Natural killer cell (primary cell): ENCODE results near the gene HES5. TPM values are rescaled to one million over a fixed set of nuclear protein-coding genes. Genes with fewer than 3 reads are reported as not detected.

Experiments
- ATAC-seq, 3 donors: fragments of 150-1000 bp in 2 of 3; fragments of 200-7000 bp in 1 of 3; cut with Tn5 transposase; 1 replicate in 1 of 3; 2 replicates in 2 of 3; pipeline ENCODE4 v1.10.0; 2021; ENCODE audit warnings: mild to moderate bottlenecking in 2 of 3, moderate library complexity in 2 of 3
- DNase-seq, 2 donors: peaks; one replicate each; pipeline versions ENCODE4 v3.0.0 to v3.0.0-alpha.2; 2013 to 2021; ENCODE audit warnings: mixed read lengths in 1 of 2
- H3K27ac ChIP-seq: one replicate; pipeline ENCODE4 v1.5.1; 2013; ENCODE audit warnings: mild to moderate bottlenecking, low read length
- H3K27me3 ChIP-seq: one replicate; pipeline ENCODE4 v1.6.1; 2013; ENCODE audit warnings: low read length; ENCODE audit not compliant: control insufficient read depth, insufficient read depth
- H3K36me3 ChIP-seq: one replicate; pipeline ENCODE4 v1.6.1; 2013; ENCODE audit warnings: low read length; ENCODE audit not compliant: control insufficient read depth, insufficient read depth
- H3K4me1 ChIP-seq: one replicate; pipeline ENCODE4 v1.6.1; 2013; ENCODE audit warnings: low read length; ENCODE audit not compliant: control insufficient read depth, insufficient read depth
- H3K4me3 ChIP-seq: one replicate; pipeline ENCODE4 v1.5.1; 2013; ENCODE audit warnings: low read length
- H3K9me3 ChIP-seq: one replicate; pipeline ENCODE4 v1.6.1; 2013; ENCODE audit warnings: low read length; ENCODE audit not compliant: control insufficient read depth, insufficient read depth
- H3K27ac Mint-ChIP-seq, 2 donors: one replicate each; pipeline ENCODE4 v1.8.0; 2022; ENCODE audit warnings: mild to moderate bottlenecking in 2 of 2, mixed read lengths in 2 of 2, moderate library complexity in 1 of 2
- H3K27me3 Mint-ChIP-seq, 2 donors: one replicate each; pipeline ENCODE4 v1.8.0; 2022; ENCODE audit warnings: low read depth in 2 of 2, mixed read lengths in 2 of 2
- H3K36me3 Mint-ChIP-seq: one replicate; pipeline ENCODE4 v1.8.0; 2022; ENCODE audit warnings: mixed read lengths
- H3K4me1 Mint-ChIP-seq, 2 donors: one replicate each; pipeline ENCODE4 v1.8.0; 2022; ENCODE audit warnings: mixed read lengths in 2 of 2
- H3K4me3 Mint-ChIP-seq: one replicate; pipeline ENCODE4 v1.8.0; 2022; ENCODE audit warnings: mild to moderate bottlenecking, moderate library complexity, mixed read lengths
- H3K9me3 Mint-ChIP-seq, 2 donors: one replicate each; pipeline ENCODE4 v1.8.0; 2022; ENCODE audit warnings: mixed read lengths in 2 of 2
- CTCF ChIP-seq: fragments of 200-600 bp; IDR thresholded peaks from one replicate; pipeline ENCODE4 v1.8.0; 2022; ENCODE audit warnings: antibody characterized with exemption
- WGBS: methylation state at CpG from one replicate; pipeline ENCODE4 v1.1.7; 2013; ENCODE audit warnings: missing lambda C conversion rate; ENCODE audit not compliant: insufficient coverage; 5-methylcytosine and 5-hydroxymethylcytosine counted together
- intact Hi-C: fragments of 100-400 bp; cut with micrococcal nuclease; formaldehyde crosslinking; loops from one replicate; pipeline ENCODE4 v1.14.2; 2022
- total RNA-seq, 4 donors: library from RNA; stranded (reverse); fragments of 120-200 nt in 1 of 4; gene quantifications; one replicate each; pipeline versions ENCODE4 v1.2.3 to v1.2.4, GENCODE V29; 2013 to 2022

Gene HES5
- total RNA-seq, 3 donors from 2014 or later (not counting 1 experiment from before 2014, with no cell fraction given): not detected

- 95% methylated on average over 25 of the region's 25 CpGs for whole genome bisulfite sequencing
- H3K4me3 ChIP-seq: no peak overlapping the region
- peaks cover 16% of the 10 kb centered on the region for H3K4me1 ChIP-seq
These were observed 10.9 kb downstream of the HES5 start for GRCh38 chr1:2519029-2519685.

GRCh38 chr1:2518528-2518927 lies 11.5 kb downstream of the HES5 start:
- no peaks in the 10 kb centered on the region for H3K36me3 Mint-ChIP-seq
- H3K4me3 Mint-ChIP-seq: no peak overlapping the region
- H3K27me3 ChIP-seq: no peaks in the 10 kb centered on the region
- TF ChIP-seq CTCF: no peak
- DNase-seq (no peak), ATAC-seq (no peak)
- intact Hi-C loops: no loop called here
- WGBS: 96% methylated on average over 26 of the region's 26 CpGs
- no peaks in the 10 kb centered on the region for H3K9me3 ChIP-seq
- no peak overlapping the region for H3K4me3 ChIP-seq
- no peaks in the 10 kb centered on the region for H3K9me3 Mint-ChIP-seq
- peaks cover 0 to 14% of the 10 kb centered on the region in 2 donors for H3K4me1 Mint-ChIP-seq
- no peak overlapping the region for H3K27ac Mint-ChIP-seq
- H3K36me3 ChIP-seq: peaks cover 79% of the 10 kb centered on the region
- no peaks in the 10 kb centered on the region for H3K27me3 Mint-ChIP-seq
- no peak overlapping the region for H3K27ac ChIP-seq
- H3K4me1 ChIP-seq: peaks cover 10% of the 10 kb centered on the region

More at GRCh38 chr1:2519029-2519685, 10.9 kb downstream of the HES5 start:
- Mint-ChIP-seq H3K27me3 (no peaks in the 10 kb centered on the region), H3K27ac (no peak overlapping the region), H3K4me3 (no peak overlapping the region), H3K36me3 (no peaks in the 10 kb centered on the region), H3K4me1 (peaks cover 5 to 19% of the 10 kb centered on the region in 2 donors), H3K9me3 (no peaks in the 10 kb centered on the region)
- Histone ChIP-seq H3K9me3 (no peaks in the 10 kb centered on the region), H3K36me3 (peaks cover 73% of the 10 kb centered on the region), H3K27ac (no peak overlapping the region), H3K27me3 (no peaks in the 10 kb centered on the region)
- no peak for ATAC-seq
- no peak for TF ChIP-seq CTCF
- intact Hi-C loops: no loop called here
- DNase-seq: no peak

- Histone ChIP-seq H3K36me3 (peaks cover 85% of the 10 kb centered on the region), H3K4me3 (no peak overlapping the region), H3K4me1 (peaks cover 4% of the 10 kb centered on the region), H3K9me3 (no peaks in the 10 kb centered on the region), H3K27ac (no peak overlapping the region), H3K27me3 (no peaks in the 10 kb centered on the region)
- H3K4me3 Mint-ChIP-seq: no peak overlapping the region
- WGBS: 97% methylated on average over 16 of the region's 17 CpGs
- no peaks in the 10 kb centered on the region for H3K9me3 Mint-ChIP-seq
- no peak for TF ChIP-seq CTCF
- H3K4me1 Mint-ChIP-seq: peaks cover 0 to 14% of the 10 kb centered on the region in 2 donors
- intact Hi-C loops: no loop called here
- ATAC-seq: no peak
- H3K27me3 Mint-ChIP-seq: no peaks in the 10 kb centered on the region
- no peak overlapping the region for H3K27ac Mint-ChIP-seq
- no peaks in the 10 kb centered on the region for H3K36me3 Mint-ChIP-seq
- no peak for DNase-seq
These were observed 12.1 kb downstream of the HES5 start for GRCh38 chr1:2517966-2518365.

GRCh38 chr1:2516946-2517345 lies 13.1 kb downstream of the HES5 start:
- no peak for ATAC-seq
- Histone ChIP-seq H3K9me3 (no peaks in the 10 kb centered on the region), H3K27ac (no peak overlapping the region), H3K4me1 (no peaks in the 10 kb centered on the region), H3K36me3 (peaks cover 89% of the 10 kb centered on the region), H3K27me3 (no peaks in the 10 kb centered on the region), H3K4me3 (no peak overlapping the region)
- H3K27ac Mint-ChIP-seq: no peak overlapping the region
- WGBS: 95% methylated on average over 14 of the region's 14 CpGs
- DNase-seq: no peak
- intact Hi-C loops: no loop called here
- H3K36me3 Mint-ChIP-seq: no peaks in the 10 kb centered on the region
- H3K4me1 Mint-ChIP-seq: peaks cover 0 to 7% of the 10 kb centered on the region in 2 donors
- no peaks in the 10 kb centered on the region for H3K9me3 Mint-ChIP-seq
- no peak for TF ChIP-seq CTCF
- H3K4me3 Mint-ChIP-seq: no peak overlapping the region
- no peaks in the 10 kb centered on the region for H3K27me3 Mint-ChIP-seq
